Endothelial cell of hepatic sinusoid (primary cell): ENCODE measurements around the gene DYNLT2B.
"Not testable (repeated sequence)": the region's sequence is repeated elsewhere in the genome, so short reads cannot be mapped to it uniquely, and the experiment has no call there.

Source experiments
- in situ Hi-C: cut with HindIII; loops from 2 replicates; pipeline ENCODE4 v1.10.0; 2017; ENCODE audit warnings: low sequenced_read_pairs

DYNLT2B gene

DNA sequence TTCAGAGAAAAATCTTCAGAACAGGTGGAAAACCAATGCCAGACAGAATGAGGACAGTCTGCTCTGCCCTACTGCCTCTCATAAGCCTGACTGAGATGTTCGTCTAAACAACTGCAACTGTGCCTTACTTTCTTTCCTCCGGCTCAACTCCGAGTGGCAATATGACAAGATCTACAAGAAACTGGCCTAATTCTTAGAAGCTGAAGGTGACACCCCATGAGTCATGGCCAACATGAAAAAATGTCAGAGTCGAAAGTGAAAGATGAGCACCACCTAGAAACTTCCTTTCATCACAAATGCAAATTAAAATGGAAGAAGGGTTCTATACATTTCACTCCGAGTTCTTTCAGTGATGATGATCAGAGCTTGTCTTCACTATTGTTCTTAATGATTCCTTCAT, 43.5 kb downstream of the DYNLT2B start:
- in situ Hi-C loops: no loop called here

DNA sequence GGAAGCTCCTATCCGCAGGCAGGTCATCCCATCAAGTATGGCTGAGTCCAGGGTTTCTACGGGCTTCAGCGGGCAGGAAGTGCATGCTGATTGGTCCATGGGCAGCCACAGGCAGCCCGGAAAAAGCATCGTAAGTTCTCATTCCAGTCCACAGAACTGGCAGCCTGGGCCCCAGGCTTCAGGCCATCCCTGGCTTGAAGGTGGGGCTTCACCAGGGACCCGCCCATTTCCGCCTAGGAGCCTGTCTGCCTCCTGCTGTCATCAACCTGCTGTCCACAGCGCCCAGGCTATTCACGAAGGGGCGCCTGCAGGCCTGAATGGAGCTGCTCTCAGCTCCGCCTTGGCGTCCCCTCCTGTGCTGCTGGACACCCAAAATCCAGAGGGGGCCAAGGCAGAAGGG, 44.4 kb downstream of the DYNLT2B start:
- in situ Hi-C loops: no loop called here

DNA sequence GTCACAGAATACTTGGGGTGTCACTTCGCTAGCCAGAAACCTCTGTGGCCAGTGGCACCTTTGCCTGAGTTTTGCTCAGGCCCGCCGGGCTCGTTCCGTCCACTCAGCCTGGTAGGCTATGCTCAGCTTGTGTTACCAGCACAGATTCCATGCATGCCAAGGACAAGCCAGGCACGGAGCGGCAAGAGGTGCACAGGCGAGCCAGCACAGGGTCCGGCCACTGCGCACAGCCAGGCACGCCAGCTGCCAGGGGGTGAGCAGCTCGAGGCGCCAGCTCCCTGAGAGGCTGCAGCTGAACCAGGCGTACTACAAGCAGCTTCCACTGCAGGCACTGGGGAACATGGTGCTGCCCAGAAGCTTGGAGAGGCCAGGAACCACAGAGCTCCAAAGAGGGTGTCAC, 45.2 kb downstream of the DYNLT2B start:
- in situ Hi-C loops: no loop called here

DNA sequence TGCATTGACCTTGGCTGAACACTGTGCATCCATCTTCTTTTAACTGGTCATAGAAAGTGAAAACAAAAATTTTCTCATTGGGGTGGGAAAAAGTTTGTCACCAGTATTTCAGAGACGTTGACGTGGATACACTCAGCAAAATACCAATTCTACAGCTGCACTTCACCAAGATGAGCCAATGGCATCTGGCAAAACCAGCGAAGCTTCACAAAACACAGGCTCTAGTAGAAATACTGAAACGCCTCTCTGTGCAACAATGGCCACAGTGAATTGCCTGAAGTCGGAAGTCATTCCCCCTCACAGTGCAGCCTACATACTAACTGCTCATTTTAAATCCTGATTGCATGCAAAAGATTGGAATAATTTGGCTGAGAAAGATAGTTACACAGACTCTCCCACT, 47.5 kb downstream of the DYNLT2B start:
- in situ Hi-C loops: no loop called here

DNA sequence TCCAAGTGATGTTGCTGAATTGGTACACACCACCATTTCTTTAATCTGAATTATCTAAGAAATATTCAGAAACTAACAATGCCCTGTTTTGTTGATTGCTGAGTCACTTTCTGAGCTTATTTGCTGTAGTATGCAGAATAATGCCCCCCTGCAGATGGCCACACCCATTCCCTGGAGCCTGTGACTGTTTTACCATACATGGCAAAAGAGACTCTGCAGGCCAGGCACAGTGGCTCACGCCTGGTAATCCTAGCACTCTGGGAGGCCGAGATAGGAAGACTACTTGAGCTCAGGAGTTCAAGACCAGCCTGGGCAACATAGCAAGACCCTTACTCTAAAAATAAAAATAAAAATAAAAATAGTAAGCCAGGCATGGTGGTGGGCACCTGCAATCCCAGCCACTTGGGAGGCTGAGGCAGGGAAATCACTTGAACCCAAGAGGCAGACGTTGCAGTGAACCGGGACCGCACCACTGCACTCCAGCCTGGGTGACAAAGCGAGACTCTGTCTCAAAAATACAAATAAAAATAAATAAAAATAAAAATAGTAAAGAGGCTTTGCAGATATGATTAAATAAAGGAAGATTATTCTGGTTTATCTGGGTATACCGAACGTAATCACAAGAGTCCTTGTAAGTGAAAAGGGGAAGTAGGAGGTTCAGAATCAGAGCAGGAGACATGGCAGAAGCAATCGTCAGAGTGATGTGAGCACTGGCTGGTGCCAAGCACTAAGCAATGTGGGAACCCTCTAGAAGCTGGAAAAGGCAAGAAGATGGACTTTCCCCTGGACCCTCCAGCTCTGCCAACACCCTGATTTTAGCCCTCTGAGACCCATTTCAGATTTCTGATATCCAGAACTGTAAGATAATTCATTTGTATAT, 49.5 kb downstream of the DYNLT2B start:
- in situ Hi-C loops: no loop called here

DNA sequence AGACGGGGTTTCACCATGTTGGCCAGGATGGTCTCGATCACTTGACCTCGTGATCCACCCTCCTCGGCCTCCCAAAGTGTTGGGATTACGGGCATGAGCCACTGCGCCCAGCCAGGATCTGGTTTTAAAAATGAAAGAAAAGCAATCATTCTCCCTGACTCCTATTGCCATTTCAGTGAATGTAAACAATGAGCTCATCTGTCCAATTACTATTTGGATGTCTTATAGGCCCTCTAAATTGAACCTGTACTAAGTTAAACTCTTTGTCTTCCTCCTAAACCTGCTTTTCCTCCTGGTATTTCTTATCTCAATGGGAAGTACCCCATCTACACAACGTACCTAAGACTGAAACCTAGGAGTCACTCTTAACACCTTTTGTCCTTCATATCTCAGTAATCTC, 54.2 kb downstream of the DYNLT2B start:
- in situ Hi-C loops: no loop called here

DNA sequence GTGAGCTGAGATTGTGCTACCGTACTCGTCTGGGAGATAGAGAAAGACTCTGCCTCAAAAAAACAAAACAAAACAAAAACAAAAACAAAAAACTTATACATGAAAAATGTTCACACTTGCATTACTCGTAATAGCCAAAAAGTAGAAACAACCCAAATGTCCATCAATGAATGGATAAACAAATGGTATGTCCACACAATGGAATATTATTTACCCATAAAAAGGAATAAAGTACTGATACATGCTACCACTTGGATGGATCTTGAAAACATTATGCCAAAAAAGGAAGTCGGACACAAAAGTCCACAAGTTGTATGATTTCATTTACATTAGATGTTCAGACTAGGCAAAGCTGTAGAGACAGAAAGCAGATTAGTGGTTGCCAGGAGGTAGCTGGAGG, 57.3 kb downstream of the DYNLT2B start:
- in situ Hi-C loops: no loop called here

DNA sequence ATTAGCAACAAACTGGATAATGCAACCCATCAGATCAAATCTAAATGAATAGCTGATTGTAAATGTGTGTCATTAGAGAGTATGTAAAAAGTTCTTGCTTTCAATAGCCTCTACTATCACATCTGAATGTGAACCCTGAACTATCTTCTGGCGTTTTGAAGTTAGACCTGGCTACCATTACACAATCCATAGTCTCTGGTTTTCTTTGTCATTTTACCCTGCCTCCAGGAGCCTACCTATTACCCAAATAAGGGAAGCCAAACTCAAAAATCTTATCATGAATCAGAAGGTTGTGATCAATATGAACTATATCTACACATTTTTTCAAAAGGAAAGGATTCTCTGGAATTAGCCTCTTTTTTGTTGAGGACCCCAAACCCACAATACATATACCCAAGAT, 62.3 kb downstream of the DYNLT2B start:
- in situ Hi-C loops: no loop called here

DNA sequence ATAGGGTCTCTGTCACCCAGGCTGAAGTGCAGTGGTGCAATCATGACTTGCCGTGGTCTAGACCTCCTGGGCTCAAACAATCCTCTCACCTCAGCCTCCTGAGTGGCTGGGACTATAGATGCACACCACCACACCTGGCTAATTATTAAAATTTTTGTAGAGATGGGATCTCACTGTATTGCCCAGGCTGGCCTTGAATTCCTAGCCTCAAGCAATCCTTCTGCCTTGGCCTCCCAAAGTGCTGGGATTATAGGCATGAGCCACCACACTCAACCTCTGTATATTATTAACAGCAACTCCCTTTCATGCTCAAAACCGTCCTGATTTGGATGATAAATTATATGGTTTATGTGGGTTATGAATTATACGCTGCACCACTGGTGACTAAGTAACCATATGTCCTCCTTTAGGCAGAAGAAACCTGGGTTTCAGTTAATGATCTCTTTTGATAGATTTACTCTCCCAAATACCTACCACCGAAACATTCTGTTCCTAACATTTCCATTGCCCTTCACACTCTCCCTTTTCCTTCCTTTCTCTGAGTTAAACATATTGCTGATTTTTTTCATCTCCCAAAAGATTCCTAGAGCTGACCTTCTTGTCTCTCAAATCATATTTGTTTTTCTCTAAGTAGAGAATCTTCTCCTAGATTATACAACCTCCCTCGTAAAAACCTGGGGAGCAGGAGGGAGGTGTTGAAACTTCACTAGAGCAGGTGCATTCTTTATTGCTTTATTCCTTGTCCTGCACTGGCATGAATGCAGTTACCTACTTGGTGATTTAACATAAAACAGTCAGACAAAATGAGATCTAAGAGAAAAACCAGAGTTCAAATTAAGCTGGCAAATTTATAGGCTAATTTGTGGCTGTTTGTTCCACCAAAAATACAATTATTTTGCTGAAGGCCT, 63.4 kb downstream of the DYNLT2B start:
- in situ Hi-C loops: loop anchor here (5.0 kb wide), 1 partner anchor 268 kb away; no protein-coding TSS in a partner anchor

DNA sequence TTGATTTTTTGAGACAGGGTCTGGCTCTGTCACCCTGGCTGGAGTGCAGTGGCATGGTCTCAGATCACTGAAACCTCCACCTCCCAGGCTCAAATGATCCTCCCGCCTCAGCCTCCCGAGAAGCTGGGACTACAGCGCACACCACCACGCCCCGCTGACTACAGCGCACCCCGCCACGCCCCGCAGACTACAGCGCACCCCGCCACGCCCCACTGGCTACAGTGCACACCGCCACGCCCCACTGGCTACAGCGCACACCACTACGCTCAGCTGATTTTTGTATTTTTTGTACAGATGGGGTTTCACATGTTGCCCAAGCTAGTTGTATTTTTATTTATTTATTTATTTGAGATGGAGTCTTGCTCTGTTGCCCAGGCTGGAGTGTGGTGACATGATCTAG, 66.1 kb downstream of the DYNLT2B start:
- in situ Hi-C loops: loop anchor here (5.0 kb wide), 1 partner anchor 270 kb away; no protein-coding TSS in a partner anchor

DNA sequence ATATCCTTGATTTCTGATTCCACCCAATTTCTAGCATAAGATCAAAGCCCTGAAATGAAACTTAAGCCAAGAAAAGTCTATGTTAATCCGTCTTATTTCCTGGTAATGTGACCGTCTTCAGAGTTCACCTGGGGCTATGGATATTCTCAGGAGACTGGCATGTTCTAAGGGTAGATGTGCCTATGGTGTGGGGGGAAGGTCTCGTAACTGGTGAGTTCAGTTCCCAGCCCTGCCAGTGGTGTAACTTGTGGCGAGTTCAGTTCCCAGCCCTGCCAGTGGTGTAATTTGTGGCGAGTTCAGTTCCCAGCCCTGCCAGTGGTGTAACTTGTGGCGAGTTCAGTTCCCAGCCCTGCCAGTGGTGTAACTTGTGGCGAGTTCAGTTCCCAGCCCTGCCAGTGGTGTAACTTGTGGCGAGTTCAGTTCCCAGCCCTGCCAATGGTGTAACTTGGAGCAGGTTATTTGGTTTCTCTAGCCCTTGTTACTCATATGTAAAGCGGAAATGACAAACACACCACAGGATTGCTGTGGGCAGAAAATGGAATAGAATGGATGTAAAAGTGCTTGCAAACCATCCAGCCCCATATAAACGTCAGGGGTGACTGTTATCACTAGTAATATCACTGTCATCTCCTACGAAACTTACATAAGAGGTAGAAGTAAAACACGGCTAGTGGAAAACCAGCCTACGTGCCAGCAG, 71.3 kb downstream of the DYNLT2B start:
- in situ Hi-C loops: no loop called here

DNA sequence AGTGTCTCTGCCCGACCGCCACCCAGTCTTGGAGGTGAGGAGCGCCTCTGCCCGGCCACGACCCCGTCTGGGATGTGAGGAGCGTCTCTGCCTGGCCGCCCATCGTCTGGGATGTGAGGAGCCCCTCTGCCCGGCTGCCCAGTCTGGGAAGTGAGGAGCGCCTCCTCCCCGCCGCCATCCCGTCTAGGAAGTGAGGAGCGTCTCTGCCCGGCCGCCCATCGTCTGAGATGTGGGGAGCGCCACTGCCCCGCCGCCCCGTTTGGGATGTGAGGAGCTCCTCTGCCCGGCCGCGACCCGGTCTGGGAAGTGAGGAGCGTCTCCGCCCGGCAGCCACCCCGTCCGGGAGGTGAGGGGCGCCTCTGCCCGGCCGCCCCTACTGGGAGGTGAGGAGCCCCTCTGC, 73.9 kb downstream of the DYNLT2B start:
- in situ Hi-C loops: not testable (repeated sequence)

DNA sequence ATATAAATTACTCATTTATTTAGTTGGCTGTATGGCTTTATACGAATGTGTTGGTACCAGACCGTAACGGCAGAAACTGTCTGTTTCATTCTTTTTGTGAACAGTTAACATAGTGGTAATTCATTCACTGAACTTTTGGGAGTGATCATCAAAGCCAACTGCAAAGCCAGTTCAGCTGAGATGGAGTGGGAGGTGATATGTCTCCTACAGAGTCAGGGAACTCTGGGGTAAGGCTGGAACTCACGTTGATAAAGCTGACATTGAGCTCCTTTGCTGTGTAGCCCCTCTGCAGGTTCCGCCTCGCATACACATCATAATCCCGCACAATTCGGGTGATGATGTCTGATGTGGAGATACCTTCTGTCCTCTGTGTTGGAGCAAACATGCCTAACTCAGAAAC, 76.3 kb downstream of the DYNLT2B start:
- in situ Hi-C loops: no loop called here
